AG09319 (cell line): ENCODE data around the gene CEP170B.

ENCODE experiments used
- DNase-seq: peaks from one replicate; pipeline ENCODE4 v3.0.0-alpha.2; 2010; ENCODE audit warnings: low read depth; ENCODE audit errors: extremely low read depth
- TF ChIP-seq, protein P1 (sequence below): IDR thresholded peaks from 2 replicates; pipeline ENCODE4 v1.5.1; 2011; ENCODE audit warnings: low read depth, mild to moderate bottlenecking, inconsistent platforms, low read length, moderate library complexity

The CEP170B gene

DNA sequence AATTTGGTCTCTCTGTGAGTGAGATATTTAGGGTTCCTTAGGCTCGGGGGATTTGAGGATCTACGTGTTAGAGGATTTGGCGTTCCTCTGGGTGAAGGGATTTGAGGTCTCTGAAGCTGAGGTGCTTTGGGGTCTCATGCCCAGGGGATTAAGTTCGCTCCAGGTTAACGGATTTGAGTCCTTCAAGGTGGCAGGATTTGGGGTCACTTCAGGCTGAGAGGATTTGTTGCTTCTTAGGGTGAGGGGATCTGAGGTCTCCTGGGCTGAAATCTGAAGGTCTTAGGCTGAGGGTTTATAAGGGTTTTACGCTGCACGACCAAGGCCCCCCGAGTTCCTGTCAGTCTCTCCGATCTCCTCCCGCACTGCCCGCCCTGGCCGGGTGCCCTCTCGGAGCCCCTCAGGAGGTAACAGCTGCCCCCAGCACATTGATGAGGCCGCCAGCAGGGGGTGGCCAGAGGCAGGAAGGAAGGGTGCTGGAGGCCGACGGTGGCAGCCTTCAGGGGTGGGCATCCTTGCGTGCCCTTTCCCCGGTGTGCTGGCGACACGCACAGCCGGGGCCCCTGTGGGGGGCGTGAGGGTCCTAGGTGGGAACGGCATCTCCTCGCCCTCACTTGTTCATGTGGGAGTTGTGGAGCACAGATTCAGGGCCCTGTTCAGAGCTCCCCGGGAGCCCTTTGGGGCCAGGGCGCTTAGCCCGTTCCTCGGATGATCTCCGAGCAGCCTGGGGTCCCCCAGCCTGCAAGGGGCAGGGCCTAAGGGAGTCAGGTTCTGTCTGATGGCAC is 14.3 kb downstream of the CEP170B start:
- DNase-seq, result no peak
- TF ChIP-seq, protein P1, sequence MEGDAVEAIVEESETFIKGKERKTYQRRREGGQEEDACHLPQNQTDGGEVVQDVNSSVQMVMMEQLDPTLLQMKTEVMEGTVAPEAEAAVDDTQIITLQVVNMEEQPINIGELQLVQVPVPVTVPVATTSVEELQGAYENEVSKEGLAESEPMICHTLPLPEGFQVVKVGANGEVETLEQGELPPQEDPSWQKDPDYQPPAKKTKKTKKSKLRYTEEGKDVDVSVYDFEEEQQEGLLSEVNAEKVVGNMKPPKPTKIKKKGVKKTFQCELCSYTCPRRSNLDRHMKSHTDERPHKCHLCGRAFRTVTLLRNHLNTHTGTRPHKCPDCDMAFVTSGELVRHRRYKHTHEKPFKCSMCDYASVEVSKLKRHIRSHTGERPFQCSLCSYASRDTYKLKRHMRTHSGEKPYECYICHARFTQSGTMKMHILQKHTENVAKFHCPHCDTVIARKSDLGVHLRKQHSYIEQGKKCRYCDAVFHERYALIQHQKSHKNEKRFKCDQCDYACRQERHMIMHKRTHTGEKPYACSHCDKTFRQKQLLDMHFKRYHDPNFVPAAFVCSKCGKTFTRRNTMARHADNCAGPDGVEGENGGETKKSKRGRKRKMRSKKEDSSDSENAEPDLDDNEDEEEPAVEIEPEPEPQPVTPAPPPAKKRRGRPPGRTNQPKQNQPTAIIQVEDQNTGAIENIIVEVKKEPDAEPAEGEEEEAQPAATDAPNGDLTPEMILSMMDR, result no peak

DNA sequence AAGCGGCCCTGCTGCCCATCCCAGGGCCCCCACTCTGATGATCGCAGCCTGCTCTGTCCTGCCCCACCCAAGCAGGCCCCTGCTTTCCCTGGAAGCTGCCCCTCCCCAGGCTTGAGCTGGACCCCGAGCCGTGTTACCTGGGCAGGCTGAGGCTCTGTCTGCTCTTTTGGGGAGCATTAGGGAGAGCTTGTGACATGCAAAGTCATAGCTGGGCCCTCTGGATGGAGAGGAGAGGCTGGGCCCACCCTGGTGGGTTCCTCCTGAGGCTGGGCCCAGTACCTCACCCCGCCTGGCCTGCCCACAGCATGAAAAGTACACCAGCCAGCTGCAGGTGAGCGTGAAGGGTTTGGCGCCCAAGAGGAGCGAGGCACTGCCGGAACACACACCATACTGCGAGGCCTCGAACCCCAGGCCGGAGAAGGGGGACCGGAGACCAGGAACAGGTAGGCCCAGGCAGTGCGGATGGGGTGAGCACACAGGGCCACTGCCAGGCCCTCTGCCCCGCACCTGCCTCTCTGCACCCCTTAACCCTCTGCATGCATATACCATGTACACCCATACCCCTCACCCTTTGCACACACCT is 15.0 kb downstream of the CEP170B start:
- TF ChIP-seq, protein P1, result no peak
- no peak for DNase-seq

DNA sequence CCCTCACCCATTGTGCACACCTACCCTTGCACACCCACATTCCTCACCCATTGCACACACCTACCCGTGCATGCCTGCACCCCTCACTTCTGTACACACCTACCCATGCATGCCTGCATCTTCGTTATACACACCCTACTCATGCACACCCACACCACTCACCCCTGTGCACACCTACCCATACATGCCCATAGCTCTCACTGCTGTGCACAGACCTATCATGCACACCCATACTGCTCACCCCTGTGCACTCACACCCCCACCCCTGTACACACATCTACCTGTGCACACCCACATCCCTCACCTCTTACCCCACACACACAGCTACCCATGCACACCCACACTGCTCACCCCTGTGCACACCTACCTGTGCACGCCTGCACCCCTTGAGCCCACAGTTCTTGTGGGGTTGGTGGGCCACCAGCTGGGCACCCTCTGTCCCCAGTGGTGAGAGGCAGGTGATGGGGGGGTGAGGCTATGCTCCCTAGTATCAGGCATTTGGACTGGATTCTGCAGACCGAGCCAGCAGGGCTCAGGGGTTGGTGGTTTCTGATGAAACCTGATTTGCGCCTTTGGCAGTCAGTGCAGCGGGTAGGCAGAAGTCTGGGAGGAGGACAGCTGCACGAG is 15.6 kb downstream of the CEP170B start:
- no peak for DNase-seq
- TF ChIP-seq, protein P1, result no peak

DNA sequence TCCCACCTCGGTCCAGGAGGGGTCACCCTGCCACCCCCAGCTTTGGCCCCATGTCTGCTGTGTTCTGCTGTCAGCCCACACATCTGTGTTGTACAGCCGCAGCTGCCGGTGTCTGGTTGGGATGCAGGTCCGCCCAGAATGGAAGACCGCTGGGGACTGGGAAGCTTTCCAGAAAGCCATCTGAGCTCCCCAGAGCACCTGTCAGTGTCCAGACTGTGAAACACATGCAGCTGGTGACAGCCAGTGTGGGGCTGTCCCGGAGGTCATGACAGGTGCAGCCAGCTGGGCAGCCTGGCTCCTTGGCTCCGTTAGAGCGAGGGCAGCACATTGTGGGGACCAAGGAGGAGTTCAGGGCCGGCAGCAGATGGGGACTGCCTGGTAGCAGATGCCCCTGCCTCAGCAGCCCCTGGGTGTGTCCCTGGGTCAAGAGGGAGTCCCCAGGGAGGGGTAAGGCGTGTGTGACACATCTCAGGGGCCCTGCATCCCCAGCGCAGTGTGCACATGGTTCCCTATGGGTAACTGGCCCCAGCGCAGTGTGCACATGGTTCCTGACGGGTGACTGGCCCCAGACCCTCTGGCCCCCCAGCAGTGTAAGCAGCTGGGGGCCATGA is 16.4 kb downstream of the CEP170B start:
- no peak for DNase-seq
- TF ChIP-seq, protein P1, result no peak

DNA sequence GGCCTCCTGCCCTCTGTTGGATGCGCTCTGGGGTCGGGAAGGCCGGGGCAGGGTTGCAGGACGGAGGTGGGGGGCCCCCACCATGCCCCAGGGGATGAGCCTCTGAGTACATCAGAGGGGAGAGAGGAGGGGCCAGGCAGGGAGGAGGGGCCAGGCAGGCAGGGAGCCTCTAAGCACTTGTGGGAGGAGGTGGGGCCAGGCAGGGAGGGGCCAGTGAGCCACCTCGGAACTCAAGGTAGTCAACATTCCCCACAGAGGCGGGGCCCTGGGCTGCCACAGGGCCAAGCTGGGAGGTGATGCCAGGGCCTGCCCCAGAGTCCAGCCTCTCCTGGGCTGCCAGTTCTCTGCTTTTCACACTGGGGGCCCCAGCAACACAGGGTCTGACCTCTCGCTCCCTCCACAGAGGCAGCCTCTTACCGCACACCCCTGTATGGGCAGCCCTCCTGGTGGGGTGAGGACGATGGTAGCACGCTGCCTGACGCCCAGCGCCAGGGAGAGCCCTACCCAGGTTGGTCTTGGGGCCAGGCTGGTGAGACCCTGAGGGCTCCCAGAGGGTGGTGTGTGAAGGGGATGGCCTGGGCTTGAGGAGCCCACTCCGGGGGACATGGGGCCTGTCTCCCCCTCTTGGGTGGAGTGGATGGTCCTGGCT is 17.4 kb downstream of the CEP170B start:
- DNase-seq, result no peak
- TF ChIP-seq, protein P1, result no peak

DNA sequence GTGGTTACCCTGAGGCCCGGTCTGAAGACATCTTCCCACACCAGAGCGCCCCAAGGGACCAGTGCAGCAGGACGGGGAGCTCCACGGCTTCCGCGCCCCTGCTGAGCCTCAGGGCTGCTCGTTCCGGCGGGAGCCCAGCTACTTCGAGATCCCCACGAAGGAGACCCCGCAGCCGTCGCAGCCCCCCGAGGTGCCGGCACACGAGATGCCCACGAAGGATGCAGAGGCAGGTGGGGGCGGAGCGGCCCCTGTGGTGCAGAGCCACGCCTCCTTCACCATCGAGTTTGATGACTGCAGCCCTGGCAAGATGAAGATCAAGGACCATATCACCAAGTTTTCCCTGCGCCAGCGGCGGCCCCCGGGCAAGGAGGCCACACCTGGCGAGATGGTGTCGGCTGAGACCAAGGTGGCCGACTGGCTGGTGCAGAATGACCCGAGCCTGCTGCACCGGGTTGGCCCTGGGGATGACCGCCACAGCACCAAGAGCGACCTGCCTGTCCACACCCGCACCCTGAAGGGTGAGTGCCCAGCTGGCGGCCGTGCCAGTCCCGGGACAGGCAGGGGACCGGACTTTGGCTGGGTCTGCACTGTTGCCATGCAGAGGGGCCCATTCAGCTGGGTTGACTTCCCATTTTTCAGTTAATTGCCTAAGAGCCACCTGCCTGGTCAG is 18.1 kb downstream of the CEP170B start:
- no peak for DNase-seq
- TF ChIP-seq, protein P1, result no peak
